GM10248 (cell line): ENCODE measurements around the gene PAN2.
"Not testable (repeated sequence)": the region's sequence is repeated elsewhere in the genome, so short reads cannot be mapped to it uniquely, and the experiment has no call there.

Experiments used
- CTCF ChIA-PET: fragments of 300-600 bp; sonication (Branson Sonifier 250); formaldehyde crosslinking; extraction: SDS; loops from one replicate; lab custom pipeline; 2021; ENCODE audit warnings: antibody characterized with exemption; lab: Yijun Ruan, JAX
- POLR2A ChIA-PET: fragments of 350-650 bp; sonication (Branson Sonifier 250); formaldehyde crosslinking; extraction: SDS; loops from one replicate; lab custom pipeline; 2020; ENCODE audit warnings: antibody characterized with exemption; lab: Yijun Ruan, JAX
- DNase-seq: peaks from one replicate; pipeline ENCODE4 v3.0.0; 2012; ENCODE audit errors: extremely low spot score
- TF ChIP-seq, protein P1 (sequence below): IDR thresholded peaks from 2 replicates; pipeline ENCODE4 v1.5.1; 2012; ENCODE audit warnings: mild to moderate bottlenecking, low read depth; ENCODE audit errors: extremely low read depth, missing control alignments, control extremely low read depth

Gene PAN2

GRCh38 chr12:56298828-56299227, 35.0 kb downstream of the PAN2 start:
- DNase-seq: no peak
- POLR2A ChIA-PET: interaction anchor here (1.7 kb wide), 1 partner anchor 17 kb away, joined by 8 read pairs; the partner anchor contains the start of gene CNPY2
- TF ChIP-seq, protein P1, sequence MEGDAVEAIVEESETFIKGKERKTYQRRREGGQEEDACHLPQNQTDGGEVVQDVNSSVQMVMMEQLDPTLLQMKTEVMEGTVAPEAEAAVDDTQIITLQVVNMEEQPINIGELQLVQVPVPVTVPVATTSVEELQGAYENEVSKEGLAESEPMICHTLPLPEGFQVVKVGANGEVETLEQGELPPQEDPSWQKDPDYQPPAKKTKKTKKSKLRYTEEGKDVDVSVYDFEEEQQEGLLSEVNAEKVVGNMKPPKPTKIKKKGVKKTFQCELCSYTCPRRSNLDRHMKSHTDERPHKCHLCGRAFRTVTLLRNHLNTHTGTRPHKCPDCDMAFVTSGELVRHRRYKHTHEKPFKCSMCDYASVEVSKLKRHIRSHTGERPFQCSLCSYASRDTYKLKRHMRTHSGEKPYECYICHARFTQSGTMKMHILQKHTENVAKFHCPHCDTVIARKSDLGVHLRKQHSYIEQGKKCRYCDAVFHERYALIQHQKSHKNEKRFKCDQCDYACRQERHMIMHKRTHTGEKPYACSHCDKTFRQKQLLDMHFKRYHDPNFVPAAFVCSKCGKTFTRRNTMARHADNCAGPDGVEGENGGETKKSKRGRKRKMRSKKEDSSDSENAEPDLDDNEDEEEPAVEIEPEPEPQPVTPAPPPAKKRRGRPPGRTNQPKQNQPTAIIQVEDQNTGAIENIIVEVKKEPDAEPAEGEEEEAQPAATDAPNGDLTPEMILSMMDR: no peak
- CTCF ChIA-PET: interaction anchor here (1.0 to 2.2 kb wide), 11 partner anchors 10 to 560 kb away, joined by 3 to 10 read pairs (median 3); partner anchors contain the start of genes ANKRD52, CNPY2 and ESYT1

- CTCF ChIA-PET: interaction anchor here (1.0 to 2.2 kb wide), 7 partner anchors 11 to 559 kb away, joined by 3 to 10 read pairs (median 4); partner anchors contain the start of genes ANKRD52 and SPRYD4
- DNase-seq: no peak
- POLR2A ChIA-PET: no interaction called here
- TF ChIP-seq, protein P1: no peak
Observed at GRCh38 chr12:56297400-56297799, 36.4 kb downstream of the PAN2 start.

DNA sequence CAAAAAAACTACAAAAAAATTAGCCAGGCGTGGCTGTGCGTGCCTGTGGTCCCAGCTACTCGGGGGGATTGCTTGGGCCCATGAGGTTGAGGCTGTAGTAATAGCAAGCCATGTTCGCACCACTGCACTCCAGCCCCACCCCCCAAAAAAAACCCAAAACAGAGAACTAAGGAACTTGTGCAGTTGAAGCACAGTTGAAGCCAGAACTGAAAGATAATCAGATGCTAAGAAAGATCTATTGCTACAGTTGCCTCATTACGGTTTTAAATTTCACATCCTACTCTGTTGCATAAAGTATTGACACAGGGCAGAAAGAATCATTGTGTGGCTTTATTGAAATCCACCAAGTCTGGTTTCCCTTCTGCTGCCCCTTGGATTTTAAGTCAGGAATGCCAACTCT, 37.5 kb downstream of the PAN2 start:
- ChIA-PET CTCF (interaction anchor here (1.2 to 1.3 kb wide), 3 partner anchors 10 to 168 kb away, joined by 3 read pairs; no protein-coding TSS in a partner anchor), POLR2A (no interaction called here)
- TF ChIP-seq, protein P1: no peak
- no peak for DNase-seq

DNA sequence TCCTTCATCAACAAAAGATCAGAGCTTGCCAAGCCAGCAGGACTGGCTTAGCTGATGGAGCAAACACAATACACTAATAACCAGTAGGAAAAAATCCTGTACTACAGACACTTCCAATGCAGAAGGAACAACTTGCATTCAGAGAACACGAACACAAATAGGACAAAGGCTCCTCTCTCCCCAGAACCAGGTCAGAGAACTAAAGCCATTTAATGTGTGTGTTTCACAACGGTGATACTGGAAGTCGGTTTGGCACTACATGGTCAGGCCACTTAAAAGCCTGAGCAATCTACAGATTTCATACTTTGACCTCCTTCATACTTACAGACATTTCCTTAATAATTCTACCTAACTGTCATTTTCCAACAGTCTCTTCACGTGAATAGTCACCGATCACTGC, 40.0 kb downstream of the PAN2 start:
- ChIA-PET POLR2A (no interaction called here), CTCF (interaction anchor here (1.3 to 1.5 kb wide), 2 partner anchors 22 to 36 kb away, joined by 3 to 4 read pairs; partner anchors contain the start of gene ANKRD52)
- TF ChIP-seq, protein P1: no peak
- DNase-seq: no peak

DNA sequence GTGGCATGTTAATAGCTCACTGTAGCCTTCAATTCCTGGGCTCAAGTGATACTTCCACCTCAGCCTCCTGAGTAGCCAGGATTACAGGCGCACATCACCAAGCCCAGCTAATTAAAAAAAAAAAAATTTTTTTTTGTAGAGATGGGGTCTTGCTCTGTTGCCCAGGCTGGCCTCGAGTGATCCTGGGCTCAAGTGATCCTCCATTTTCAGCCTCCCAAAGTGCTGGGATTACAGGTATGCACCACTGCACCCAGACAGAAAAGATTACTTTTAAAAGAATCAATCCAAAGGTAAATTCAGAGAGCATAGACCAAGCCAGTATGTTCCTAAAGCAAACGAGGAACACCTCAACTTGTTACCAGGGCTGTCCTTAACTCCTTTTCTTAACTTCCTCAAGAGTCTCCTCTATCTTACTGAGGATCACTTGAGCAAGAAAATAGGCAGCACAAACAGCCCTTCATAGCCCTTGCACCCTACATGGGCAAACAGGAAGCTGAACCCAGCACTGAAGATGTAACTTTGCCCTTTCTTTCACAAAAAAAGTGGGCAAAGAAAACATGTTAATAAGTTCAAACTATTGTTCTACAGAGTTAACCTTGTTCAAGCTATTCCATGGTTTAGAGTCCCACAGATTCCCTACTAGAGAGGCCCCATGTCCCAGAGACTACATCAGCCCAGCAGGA, 45.0 kb downstream of the PAN2 start:
- ChIA-PET POLR2A (no interaction called here), CTCF (interaction anchor here (0.7 to 5.6 kb wide), 5 partner anchors 10 to 176 kb away, joined by 3 to 33 read pairs (median 3); partner anchors contain the start of genes ANKRD52 and COQ10A)
- DNase-seq: no peak
- TF ChIP-seq, protein P1: no peak

DNA sequence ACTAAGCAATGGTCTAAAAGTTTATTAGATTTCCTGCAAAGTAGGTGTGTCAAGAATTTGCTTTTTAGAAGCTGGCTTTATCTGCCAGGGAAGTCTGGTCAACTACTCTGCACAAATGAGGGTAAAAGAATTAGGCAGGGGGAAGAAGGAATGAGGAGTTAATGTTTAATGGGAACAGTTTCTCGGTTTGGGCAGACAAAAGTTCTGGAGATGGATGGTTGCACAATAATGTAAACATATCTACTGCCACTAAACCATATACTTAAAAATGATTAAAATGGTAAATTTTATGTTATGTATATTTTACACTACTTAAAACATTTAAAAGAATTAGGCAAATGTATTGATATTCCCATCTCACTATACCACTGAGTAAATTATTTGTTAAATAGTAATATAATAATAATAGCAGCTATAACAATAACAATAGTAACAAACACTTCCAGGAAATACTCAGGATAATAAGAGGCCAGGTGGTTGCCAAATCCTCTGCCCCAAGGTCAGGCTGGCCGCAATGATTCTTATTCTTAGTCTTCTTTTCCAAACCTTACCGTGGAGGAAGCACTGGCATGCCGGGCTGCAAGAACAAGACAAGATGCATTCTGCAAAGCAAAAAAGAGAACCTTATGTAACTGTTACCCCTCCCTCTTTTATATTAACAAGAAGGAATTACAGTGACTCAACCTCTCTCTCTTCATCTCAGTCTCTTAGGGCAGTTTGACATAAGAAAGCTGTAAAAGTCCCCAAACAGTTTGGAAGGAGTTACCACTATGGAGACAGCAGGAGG, 47.6 kb downstream of the PAN2 start:
- ChIA-PET CTCF (interaction anchor here (0.8 to 5.6 kb wide), 9 partner anchors 11 to 178 kb away, joined by 3 to 33 read pairs (median 4); partner anchors contain the start of genes COQ10A and SMARCC2), POLR2A (interaction anchor here (0.6 kb wide), 1 partner anchor 90 kb away, joined by 7 read pairs; no protein-coding TSS in a partner anchor)
- no peak for DNase-seq
- TF ChIP-seq, protein P1: no peak

- not testable (repeated sequence) for DNase-seq
- ChIA-PET POLR2A (interaction anchor here (0.7 kb wide), 2 partner anchors 17 kb away, joined by 4 read pairs; no protein-coding TSS in a partner anchor), CTCF (interaction anchor here (0.9 to 2.0 kb wide), 3 partner anchors 17 to 95 kb away, joined by 3 to 6 read pairs (median 5); partner anchors contain the start of genes COQ10A and SMARCC2)
Observed at GRCh38 chr12:56284263-56284662, 49.5 kb downstream of the PAN2 start.
